ENCODE results near the gene ERC2.

ERC2 gene

GRCh38 chr3:56323986-56324420 lies 144.3 kb downstream of the ERC2 start:
- TF ChIP-seq, protein P1, sequence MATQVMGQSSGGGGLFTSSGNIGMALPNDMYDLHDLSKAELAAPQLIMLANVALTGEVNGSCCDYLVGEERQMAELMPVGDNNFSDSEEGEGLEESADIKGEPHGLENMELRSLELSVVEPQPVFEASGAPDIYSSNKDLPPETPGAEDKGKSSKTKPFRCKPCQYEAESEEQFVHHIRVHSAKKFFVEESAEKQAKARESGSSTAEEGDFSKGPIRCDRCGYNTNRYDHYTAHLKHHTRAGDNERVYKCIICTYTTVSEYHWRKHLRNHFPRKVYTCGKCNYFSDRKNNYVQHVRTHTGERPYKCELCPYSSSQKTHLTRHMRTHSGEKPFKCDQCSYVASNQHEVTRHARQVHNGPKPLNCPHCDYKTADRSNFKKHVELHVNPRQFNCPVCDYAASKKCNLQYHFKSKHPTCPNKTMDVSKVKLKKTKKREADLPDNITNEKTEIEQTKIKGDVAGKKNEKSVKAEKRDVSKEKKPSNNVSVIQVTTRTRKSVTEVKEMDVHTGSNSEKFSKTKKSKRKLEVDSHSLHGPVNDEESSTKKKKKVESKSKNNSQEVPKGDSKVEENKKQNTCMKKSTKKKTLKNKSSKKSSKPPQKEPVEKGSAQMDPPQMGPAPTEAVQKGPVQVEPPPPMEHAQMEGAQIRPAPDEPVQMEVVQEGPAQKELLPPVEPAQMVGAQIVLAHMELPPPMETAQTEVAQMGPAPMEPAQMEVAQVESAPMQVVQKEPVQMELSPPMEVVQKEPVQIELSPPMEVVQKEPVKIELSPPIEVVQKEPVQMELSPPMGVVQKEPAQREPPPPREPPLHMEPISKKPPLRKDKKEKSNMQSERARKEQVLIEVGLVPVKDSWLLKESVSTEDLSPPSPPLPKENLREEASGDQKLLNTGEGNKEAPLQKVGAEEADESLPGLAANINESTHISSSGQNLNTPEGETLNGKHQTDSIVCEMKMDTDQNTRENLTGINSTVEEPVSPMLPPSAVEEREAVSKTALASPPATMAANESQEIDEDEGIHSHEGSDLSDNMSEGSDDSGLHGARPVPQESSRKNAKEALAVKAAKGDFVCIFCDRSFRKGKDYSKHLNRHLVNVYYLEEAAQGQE (IDR thresholded peaks at IDR 0.05; ENCODE audit: low read depth): no peak
- no peak for TF ChIP-seq ZBTB7A (IDR thresholded peaks at IDR 0.05; ENCODE audit: low read depth)
- no peak for TF ChIP-seq TCF12 (IDR thresholded peaks at IDR 0.05; ENCODE audit: low read depth)
- no peak for TF ChIP-seq RAD21 (IDR thresholded peaks at IDR 0.05; ENCODE audit: low read depth)
- no peak for TF ChIP-seq TAF1 (IDR thresholded peaks at IDR 0.05; ENCODE audit: low read depth)
- TF ChIP-seq, protein P2, sequence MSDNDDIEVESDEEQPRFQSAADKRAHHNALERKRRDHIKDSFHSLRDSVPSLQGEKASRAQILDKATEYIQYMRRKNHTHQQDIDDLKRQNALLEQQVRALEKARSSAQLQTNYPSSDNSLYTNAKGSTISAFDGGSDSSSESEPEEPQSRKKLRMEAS (IDR thresholded peaks at IDR 0.05): no peak
- no peak for TF ChIP-seq YY1 (IDR thresholded peaks at IDR 0.05; ENCODE audit: low read depth)
- TF ChIP-seq CEBPB (IDR thresholded peaks at IDR 0.05): no peak
- no peak for TF ChIP-seq CREB1 (IDR thresholded peaks at IDR 0.05; ENCODE audit: low read depth)
- TF ChIP-seq, protein P3, sequence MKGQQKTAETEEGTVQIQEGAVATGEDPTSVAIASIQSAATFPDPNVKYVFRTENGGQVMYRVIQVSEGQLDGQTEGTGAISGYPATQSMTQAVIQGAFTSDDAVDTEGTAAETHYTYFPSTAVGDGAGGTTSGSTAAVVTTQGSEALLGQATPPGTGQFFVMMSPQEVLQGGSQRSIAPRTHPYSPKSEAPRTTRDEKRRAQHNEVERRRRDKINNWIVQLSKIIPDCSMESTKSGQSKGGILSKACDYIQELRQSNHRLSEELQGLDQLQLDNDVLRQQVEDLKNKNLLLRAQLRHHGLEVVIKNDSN (IDR thresholded peaks at IDR 0.05): no peak
- no peak for TF ChIP-seq NFIC (IDR thresholded peaks at IDR 0.05)
- no peak for TF ChIP-seq EP300 (IDR thresholded peaks at IDR 0.05; ENCODE audit: borderline replicate concordance)
- no peak for TF ChIP-seq EGR1 (IDR thresholded peaks at IDR 0.05)
- TF ChIP-seq TEAD4 (IDR thresholded peaks at IDR 0.05): no peak
- no peak for TF ChIP-seq FOXM1 (IDR thresholded peaks at IDR 0.05; ENCODE audit: borderline replicate concordance, low read depth)

GRCh38 chr3:56322862-56323261 lies 145.4 kb downstream of the ERC2 start:
- no peak for TF ChIP-seq FOXM1 (IDR thresholded peaks at IDR 0.05; ENCODE audit: borderline replicate concordance, low read depth)
- TF ChIP-seq RAD21 (IDR thresholded peaks at IDR 0.05; ENCODE audit: low read depth): no peak
- TF ChIP-seq TAF1 (IDR thresholded peaks at IDR 0.05; ENCODE audit: low read depth): no peak
- no peak for TF ChIP-seq TCF12 (IDR thresholded peaks at IDR 0.05; ENCODE audit: low read depth)
- TF ChIP-seq YY1 (IDR thresholded peaks at IDR 0.05; ENCODE audit: low read depth): no peak
- no peak for TF ChIP-seq EP300 (IDR thresholded peaks at IDR 0.05; ENCODE audit: borderline replicate concordance)
- TF ChIP-seq EGR1 (IDR thresholded peaks at IDR 0.05): no peak
- TF ChIP-seq, protein P1 (IDR thresholded peaks at IDR 0.05; ENCODE audit: low read depth): no peak

- TF ChIP-seq, protein P1 (IDR thresholded peaks at IDR 0.05; ENCODE audit: low read depth): no peak
- TF ChIP-seq TEAD4 (IDR thresholded peaks at IDR 0.05) (no peak), EP300 (IDR thresholded peaks at IDR 0.05; ENCODE audit: borderline replicate concordance) (no peak), NFIC (IDR thresholded peaks at IDR 0.05) (no peak), EGR1 (IDR thresholded peaks at IDR 0.05) (no peak), FOXM1 (IDR thresholded peaks at IDR 0.05; ENCODE audit: borderline replicate concordance, low read depth) (no peak), CEBPB (IDR thresholded peaks at IDR 0.05) (no peak), YY1 (IDR thresholded peaks at IDR 0.05; ENCODE audit: low read depth) (no peak), RAD21 (IDR thresholded peaks at IDR 0.05; ENCODE audit: low read depth) (no peak), ZBTB7A (IDR thresholded peaks at IDR 0.05; ENCODE audit: low read depth) (no peak), TCF12 (IDR thresholded peaks at IDR 0.05; ENCODE audit: low read depth) (no peak), TAF1 (IDR thresholded peaks at IDR 0.05; ENCODE audit: low read depth) (no peak), CREB1 (IDR thresholded peaks at IDR 0.05; ENCODE audit: low read depth) (no peak)
- TF ChIP-seq, protein P3 (IDR thresholded peaks at IDR 0.05): no peak
- TF ChIP-seq, protein P2 (IDR thresholded peaks at IDR 0.05): no peak
These were observed 146.4 kb downstream of the ERC2 start for GRCh38 chr3:56321892-56322291.

GRCh38 chr3:56321383-56321782 lies 146.9 kb downstream of the ERC2 start:
- no peak for TF ChIP-seq YY1 (IDR thresholded peaks at IDR 0.05; ENCODE audit: low read depth)
- no peak for TF ChIP-seq EGR1 (IDR thresholded peaks at IDR 0.05)
- TF ChIP-seq NFIC (IDR thresholded peaks at IDR 0.05): no peak
- no peak for TF ChIP-seq TAF1 (IDR thresholded peaks at IDR 0.05; ENCODE audit: low read depth)

All from Ishikawa (cell line).